Naive thymus-derived CD8-positive, alpha-beta T cell (primary cell): Measurements from ENCODE around the gene NCAPH2. TPM values are rescaled to one million over a fixed set of nuclear protein-coding genes. Genes with fewer than 3 reads are reported as not detected.

Source experiments
- ATAC-seq, 2 donors: fragments of 150-1000 bp; cut with Tn5 transposase in 1 of 2; sonication (Bioruptor Pico), chemical (Tn5 transposase) in 1 of 2; 1 replicate in 1 of 2; 2 replicates in 1 of 2; pipeline ENCODE4 v1.10.0; 2021; ENCODE audit warnings: mild to moderate bottlenecking in 2 of 2, moderate library complexity in 2 of 2
- POLR2A ChIA-PET: fragments of 350-600 bp; sonication (Branson Sonifier 250); formaldehyde crosslinking; loops from one replicate; lab custom pipeline; 2021; ENCODE audit warnings: antibody characterized with exemption; lab: Charles Lee
- DNase-seq, 10 donors: peaks; one replicate each; pipeline versions ENCODE4 v3.0.0 to v3.0.0-alpha.2; 2020 to 2022
- H3K27ac Mint-ChIP-seq, 10 donors: one replicate each; pipeline ENCODE4 v1.8.0; 2020 to 2022; ENCODE audit warnings: mild to moderate bottlenecking in 10 of 10, mixed read lengths in 10 of 10, moderate library complexity in 4 of 10, inconsistent platforms in 1 of 10
- H3K27me3 Mint-ChIP-seq, 5 donors: one replicate each; pipeline ENCODE4 v1.8.0; 2021 to 2022; ENCODE audit warnings: mixed read lengths in 5 of 5
- H3K36me3 Mint-ChIP-seq, 3 donors: one replicate each; pipeline ENCODE4 v1.8.0; 2020 to 2022; ENCODE audit warnings: mixed read lengths in 3 of 3, mild to moderate bottlenecking in 2 of 3, inconsistent platforms in 1 of 3
- H3K4me1 Mint-ChIP-seq, 4 donors: one replicate each; pipeline ENCODE4 v1.8.0; 2021 to 2022; ENCODE audit warnings: mixed read lengths in 4 of 4
- H3K4me3 Mint-ChIP-seq, 10 donors: one replicate each; pipeline ENCODE4 v1.8.0; 2020 to 2022; ENCODE audit warnings: mild to moderate bottlenecking in 10 of 10, mixed read lengths in 10 of 10, moderate library complexity in 6 of 10, inconsistent platforms in 1 of 10
- H3K9me3 Mint-ChIP-seq, 9 donors: one replicate each; pipeline ENCODE4 v1.8.0; 2020 to 2022; ENCODE audit warnings: mixed read lengths in 9 of 9, mild to moderate bottlenecking in 3 of 9, inconsistent platforms in 1 of 9, moderate library complexity in 1 of 9
- polyA plus RNA-seq, 3 donors: library from polyadenylated mRNA; unstranded; fragments of 300-500 nt; fragmentation: Illumina TruSeq; gene quantifications; one replicate each; pipeline ENCODE4 v1.2.3, GENCODE V29; 2021
- total RNA-seq, 8 experiments: library from RNA in 2 of 8; stranded (reverse) in 2 of 8; gene quantifications; one replicate each; pipeline ENCODE4 v1.2.3 and lab custom pipeline; 2021 to 2026

The NCAPH2 gene
- total RNA-seq (10 to 100 TPM; 77.9 to 81.9 TPM), polyA plus RNA-seq (10 to 100 TPM; 34.8 to 41.5 (median 40.1) TPM), total RNA-seq (lab: John Stamatoyannopoulos, UW) (89.0 to 129 (median 106) reads per million in 6 experiments)

DNA sequence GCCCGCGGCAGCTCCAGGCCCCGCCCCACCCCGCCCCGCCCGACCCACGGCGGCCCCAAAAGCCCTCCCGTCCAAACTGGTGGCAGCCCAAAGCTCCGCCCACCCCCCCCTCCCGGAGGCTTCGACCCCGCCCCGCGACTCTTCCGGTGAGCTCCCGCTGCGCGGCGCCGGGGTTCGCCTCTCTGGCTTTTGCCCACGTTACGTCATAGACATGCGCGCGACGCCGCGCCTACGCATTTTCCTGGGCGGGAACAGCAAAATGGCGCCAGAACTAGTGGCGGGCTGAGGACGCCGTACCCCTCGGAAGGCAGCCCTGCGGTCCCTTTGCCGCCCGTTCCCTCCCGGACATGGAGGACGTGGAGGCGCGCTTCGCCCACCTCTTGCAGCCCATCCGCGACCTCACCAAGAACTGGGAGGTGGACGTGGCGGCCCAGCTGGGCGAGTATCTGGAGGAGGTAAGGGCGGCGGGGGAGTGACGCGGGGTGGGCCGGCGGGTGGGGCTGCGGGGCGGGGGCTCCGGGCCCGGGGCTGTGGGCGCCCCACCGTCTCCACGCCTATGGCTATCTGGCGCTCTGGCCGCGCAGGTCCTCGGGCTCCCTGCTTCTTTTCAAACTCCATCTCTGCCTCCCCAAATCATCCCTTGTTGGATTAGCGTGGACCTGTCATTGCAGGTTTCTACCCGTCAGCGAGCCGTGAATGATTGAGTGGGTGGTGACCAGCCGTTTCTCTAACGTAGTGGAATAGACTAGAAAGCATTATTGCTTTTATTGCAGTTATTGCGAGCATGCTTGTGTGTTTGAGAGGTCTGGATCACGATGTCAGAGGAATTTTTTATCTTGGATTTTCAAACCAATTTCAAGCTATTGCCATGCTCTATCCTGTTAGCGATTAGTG, at the start of gene NCAPH2:
Gene NCAPH2, plus strand, starts transcription at position 234 of the 894 bp plus-strand sequence. Its CDS starts 114 bp downstream, at position 348.
- DNase-seq (peak in 8 of 10 donors; percentile 95 to 98 (median 97)), ATAC-seq (peak; percentile 73 to 77)
- POLR2A ChIA-PET: interaction anchor here (0.6 to 7.9 kb wide), 33 partner anchors 10 to 307 kb away, joined by 3 to 128 read pairs (median 4); partner anchors contain the start of genes ARSA, CHKB, DENND6B and SCO2
- Mint-ChIP-seq H3K4me1 (peaks cover 2 to 25% (median 16%) of the 10 kb centered on the region in 4 donors), H3K27me3 (no peaks in the 10 kb centered on the region), H3K4me3 (peak within 1 kb of the TSS; percentile 90 to 96 (median 94)), H3K27ac (peak within 1 kb of the TSS; percentile 85 to 100 (median 96)), H3K9me3 (no peaks in the 10 kb centered on the region), H3K36me3 (peaks cover 0 to 14% (median 0%) of the 10 kb centered on the region in 3 donors)

DNA sequence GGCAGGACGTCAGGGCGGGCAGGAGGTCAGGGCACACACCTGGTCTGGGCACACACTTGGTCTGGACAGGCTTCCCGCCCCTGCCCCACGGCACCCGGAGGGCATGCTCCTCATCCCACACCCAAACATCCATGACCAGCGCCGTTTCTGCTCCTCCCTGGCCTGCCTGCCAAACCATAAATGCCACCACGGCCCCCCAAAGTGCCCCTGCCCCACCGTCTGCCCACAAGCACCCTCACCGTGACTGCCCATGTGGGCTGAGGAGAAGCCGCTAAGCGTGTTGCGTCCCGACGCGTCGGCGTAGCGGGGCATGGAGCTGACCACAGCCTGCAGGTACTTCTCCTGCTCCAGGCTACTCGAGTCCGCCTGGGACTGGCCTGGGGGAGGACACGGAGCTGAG, 49.0 kb upstream of the NCAPH2 start:
- Mint-ChIP-seq H3K27ac (peak overlapping the region in 2 of 10 donors; percentile 5 to 75), H3K4me1 (peaks cover 0 to 10% (median 8%) of the 10 kb centered on the region in 4 donors), H3K9me3 (no peaks in the 10 kb centered on the region), H3K27me3 (no peaks in the 10 kb centered on the region), H3K36me3 (peaks cover 0 to 74% (median 13%) of the 10 kb centered on the region in 3 donors), H3K4me3 (no peak overlapping the region)
- POLR2A ChIA-PET: interaction anchor here (0.9 to 1.4 kb wide), 2 partner anchors 11 to 14 kb away, joined by 3 read pairs; no protein-coding TSS in a partner anchor
- DNase-seq (no peak), ATAC-seq (no peak)

DNA sequence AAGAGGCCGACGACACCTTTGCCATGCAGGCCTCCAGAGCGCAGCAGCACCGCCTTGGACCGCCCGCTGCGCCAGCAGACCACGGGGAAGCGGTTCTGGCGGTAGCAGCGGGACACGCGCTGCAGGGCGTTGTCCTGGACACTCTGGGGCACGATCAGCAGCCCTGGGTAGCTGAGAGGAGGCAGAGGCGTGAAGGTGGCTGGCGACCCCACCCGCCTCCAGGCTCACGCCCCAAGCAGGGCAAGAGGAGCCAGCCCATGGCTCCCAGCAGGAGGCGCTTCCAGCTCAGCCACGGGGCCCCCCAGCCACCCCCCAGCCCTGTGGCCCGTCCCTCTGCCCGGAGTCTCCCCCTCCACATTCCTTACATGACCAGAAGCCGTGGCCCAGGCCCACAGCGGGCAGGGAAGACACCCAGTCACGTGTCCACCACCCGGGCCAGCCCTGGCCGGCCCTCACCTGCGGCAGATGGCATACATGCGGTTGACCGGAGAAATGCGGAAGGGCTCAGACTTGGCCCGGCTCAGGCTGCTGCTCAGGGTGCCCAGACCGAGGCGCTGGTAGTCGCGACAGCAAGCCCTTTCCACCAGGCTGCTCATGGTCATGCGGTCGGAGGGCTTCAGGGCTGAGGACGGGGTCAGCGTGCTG, 48.4 kb upstream of the NCAPH2 start:
- Mint-ChIP-seq H3K9me3 (no peaks in the 10 kb centered on the region), H3K27me3 (no peaks in the 10 kb centered on the region), H3K27ac (peak overlapping the region in 1 of 10 donors; percentile 16), H3K4me1 (peaks cover 0 to 10% (median 8%) of the 10 kb centered on the region in 4 donors), H3K36me3 (peaks cover 0 to 74% (median 13%) of the 10 kb centered on the region in 3 donors), H3K4me3 (no peak overlapping the region)
- POLR2A ChIA-PET: interaction anchor here (0.9 to 1.1 kb wide), 2 partner anchors 11 to 14 kb away, joined by 3 to 5 read pairs; no protein-coding TSS in a partner anchor
- no peak for DNase-seq
- peak; percentile 27 to 32 for ATAC-seq

DNA sequence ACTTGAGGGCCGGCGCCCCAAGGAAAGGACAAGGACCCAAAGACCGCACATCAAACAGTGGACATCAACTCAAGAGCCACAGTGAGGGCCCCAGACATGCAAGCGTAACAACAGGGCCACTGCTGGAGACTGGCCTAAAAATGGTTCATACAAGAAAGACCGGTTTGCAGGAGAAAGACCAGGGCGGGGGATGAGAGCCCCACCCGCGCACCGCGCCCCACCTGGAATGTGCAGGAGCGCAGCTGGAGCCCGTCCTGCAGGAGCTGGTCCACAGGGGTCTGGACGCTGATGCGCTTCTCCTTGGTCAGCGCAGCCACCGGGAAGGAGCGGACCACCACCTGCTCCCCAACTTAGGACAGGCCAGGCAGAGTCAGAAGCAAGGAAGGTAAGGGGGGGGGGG, 47.1 kb upstream of the NCAPH2 start:
- ATAC-seq: no peak
- peaks cover 0 to 12% (median 8%) of the 10 kb centered on the region in 4 donors for H3K4me1 Mint-ChIP-seq
- H3K27ac Mint-ChIP-seq: peak overlapping the region in 4 of 10 donors; percentile 46 to 77 (median 66)
- H3K27me3 Mint-ChIP-seq: no peaks in the 10 kb centered on the region
- POLR2A ChIA-PET: interaction anchor here (1.0 to 1.2 kb wide), 4 partner anchors 8 to 19 kb away, joined by 3 to 5 read pairs (median 3); no protein-coding TSS in a partner anchor
- peaks cover 0 to 76% (median 10%) of the 10 kb centered on the region in 3 donors for H3K36me3 Mint-ChIP-seq
- no peak for DNase-seq
- H3K9me3 Mint-ChIP-seq: no peaks in the 10 kb centered on the region
- H3K4me3 Mint-ChIP-seq: no peak overlapping the region

DNA sequence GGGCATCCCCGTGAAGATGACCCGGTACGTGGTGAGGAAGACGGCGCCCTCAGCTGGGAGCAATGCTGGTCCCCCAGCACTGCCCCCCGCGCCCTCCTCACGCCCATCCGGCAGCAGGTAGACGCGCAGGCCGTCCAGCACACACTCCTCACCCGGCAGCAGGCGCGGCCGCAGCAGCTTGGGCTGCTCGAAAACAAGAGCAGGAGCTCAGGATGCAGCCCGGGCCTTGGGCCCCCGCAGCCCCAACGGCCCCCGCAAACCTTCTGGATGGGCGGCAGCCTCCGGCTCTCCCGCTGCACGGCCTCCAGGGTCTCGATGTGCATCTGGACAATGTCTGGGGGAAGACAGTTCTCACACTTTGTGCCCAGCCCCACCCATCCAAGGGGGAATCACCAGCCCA, 46.5 kb upstream of the NCAPH2 start:
- POLR2A ChIA-PET: interaction anchor here (0.7 to 1.2 kb wide), 4 partner anchors 8 to 19 kb away, joined by 3 to 4 read pairs (median 3); no protein-coding TSS in a partner anchor
- no peaks in the 10 kb centered on the region for H3K9me3 Mint-ChIP-seq
- no peaks in the 10 kb centered on the region for H3K27me3 Mint-ChIP-seq
- ATAC-seq: no peak
- H3K36me3 Mint-ChIP-seq: peaks cover 0 to 80% (median 10%) of the 10 kb centered on the region in 3 donors
- no peak overlapping the region for H3K4me3 Mint-ChIP-seq
- H3K27ac Mint-ChIP-seq: peak overlapping the region in 2 of 10 donors; percentile 39 to 40
- H3K4me1 Mint-ChIP-seq: peaks cover 3 to 18% (median 13%) of the 10 kb centered on the region in 4 donors
- no peak for DNase-seq

DNA sequence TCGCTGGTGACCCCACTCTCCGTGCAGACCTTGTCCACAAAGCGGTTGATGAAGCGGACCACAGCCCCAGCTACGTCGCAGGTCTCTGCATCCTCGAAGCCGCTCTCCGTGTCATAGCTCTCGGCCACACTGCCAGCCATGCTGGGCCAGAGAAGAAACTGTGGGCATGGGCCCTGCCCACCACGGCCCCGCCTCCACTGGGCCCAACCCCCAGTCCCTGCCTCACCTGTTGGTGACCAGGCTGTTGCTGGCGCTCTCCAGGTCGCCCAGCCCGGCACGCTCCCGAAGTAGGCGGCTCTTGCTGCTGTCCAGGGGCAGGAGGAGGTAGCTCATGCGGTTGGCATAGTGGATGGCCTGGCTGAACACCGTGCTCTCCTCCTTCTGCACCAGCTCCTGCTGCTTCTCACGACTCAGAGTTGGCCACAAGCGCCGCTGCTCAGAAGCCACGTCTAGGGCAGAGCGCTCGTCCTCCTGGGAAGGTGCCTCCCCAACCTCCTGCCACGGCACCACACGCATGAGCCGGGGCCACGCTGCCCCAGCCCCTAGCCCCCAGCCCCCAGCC, 46.0 kb upstream of the NCAPH2 start:
- Mint-ChIP-seq H3K27ac (peak overlapping the region in 3 of 10 donors; percentile 27 to 49 (median 40)), H3K4me1 (peaks cover 8 to 20% (median 14%) of the 10 kb centered on the region in 4 donors), H3K9me3 (no peaks in the 10 kb centered on the region), H3K4me3 (no peak overlapping the region), H3K27me3 (no peaks in the 10 kb centered on the region), H3K36me3 (peaks cover 0 to 80% (median 10%) of the 10 kb centered on the region in 3 donors)
- ATAC-seq: no peak
- POLR2A ChIA-PET: interaction anchor here (0.7 to 1.2 kb wide), 3 partner anchors 8 to 18 kb away, joined by 3 to 4 read pairs (median 3); no protein-coding TSS in a partner anchor
- no peak for DNase-seq

DNA sequence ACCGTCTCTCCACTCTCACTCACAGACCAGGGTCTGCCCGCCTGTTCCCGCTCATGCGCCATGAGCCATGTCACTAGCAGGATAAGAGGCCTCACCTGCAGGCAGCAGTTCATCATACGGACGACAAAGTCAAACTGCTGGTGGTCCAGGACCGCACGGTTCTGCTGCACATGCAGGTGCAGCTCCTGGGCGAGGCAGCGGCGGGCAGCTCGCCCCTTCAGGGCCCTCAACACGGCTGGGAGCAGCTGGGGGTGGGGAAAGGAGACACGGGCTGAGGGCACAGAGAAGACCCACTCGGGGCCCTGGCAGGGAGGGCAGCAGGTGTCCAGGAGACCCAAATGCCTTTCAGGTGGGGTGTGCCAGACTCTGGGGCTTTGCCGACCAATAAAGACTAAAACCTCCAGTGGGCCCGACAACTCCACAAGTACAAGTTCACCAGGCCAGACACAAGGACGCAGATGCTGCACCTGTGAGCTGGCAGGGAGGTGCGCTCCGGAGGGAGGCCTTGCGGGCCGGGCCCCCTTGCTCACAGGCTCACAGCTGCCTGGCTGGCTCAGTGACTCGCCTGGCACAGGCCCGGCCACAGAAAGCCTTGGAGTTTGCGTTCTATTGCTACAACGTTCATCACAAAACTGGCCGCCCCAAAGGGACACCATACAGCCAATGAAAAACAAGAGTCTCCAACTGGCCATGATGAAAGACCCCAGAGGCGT, 44.7 kb upstream of the NCAPH2 start:
- Mint-ChIP-seq H3K27ac (peak overlapping the region in 6 of 10 donors; percentile 39 to 87 (median 56)), H3K36me3 (peaks cover 0 to 70% (median 10%) of the 10 kb centered on the region in 3 donors), H3K9me3 (no peaks in the 10 kb centered on the region), H3K27me3 (no peaks in the 10 kb centered on the region), H3K4me1 (peaks cover 14 to 33% (median 21%) of the 10 kb centered on the region in 4 donors), H3K4me3 (no peak overlapping the region)
- DNase-seq: no peak
- POLR2A ChIA-PET: interaction anchor here (1.7 to 4.4 kb wide), 2 partner anchors 8 to 10 kb away, joined by 4 to 21 read pairs; no protein-coding TSS in a partner anchor
- no peak for ATAC-seq

DNA sequence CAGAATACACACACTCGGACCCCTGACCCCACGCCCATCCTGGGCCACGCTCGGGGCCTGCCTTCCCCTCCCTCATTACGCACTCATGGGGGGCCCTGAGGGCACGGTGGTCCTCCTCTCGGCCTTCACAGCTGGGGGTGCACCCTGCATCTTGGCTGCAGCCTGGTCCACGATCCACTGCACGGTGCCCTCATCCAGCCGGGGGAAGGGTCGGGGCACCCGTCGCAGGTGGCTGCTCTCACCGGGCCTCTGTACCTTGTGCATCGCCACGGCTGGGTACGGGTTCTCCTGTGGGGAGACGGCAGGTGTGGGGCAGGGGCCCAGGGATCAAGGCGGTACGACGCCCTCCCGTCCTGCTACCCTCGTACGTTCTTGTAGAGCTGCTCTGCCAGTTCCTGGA, 43.6 kb upstream of the NCAPH2 start:
- H3K4me3 Mint-ChIP-seq: no peak overlapping the region
- no peaks in the 10 kb centered on the region for H3K9me3 Mint-ChIP-seq
- H3K27me3 Mint-ChIP-seq: no peaks in the 10 kb centered on the region
- peaks cover 20 to 38% (median 31%) of the 10 kb centered on the region in 4 donors for H3K4me1 Mint-ChIP-seq
- peaks cover 0 to 64% (median 8%) of the 10 kb centered on the region in 3 donors for H3K36me3 Mint-ChIP-seq
- H3K27ac Mint-ChIP-seq: peak overlapping the region in 1 of 10 donors; percentile 62
- POLR2A ChIA-PET: interaction anchor here (0.6 to 6.2 kb wide), 6 partner anchors 9 to 30 kb away, joined by 3 to 92 read pairs (median 5); partner anchors contain the start of gene ADM2
- DNase-seq (no peak), ATAC-seq (no peak)

DNA sequence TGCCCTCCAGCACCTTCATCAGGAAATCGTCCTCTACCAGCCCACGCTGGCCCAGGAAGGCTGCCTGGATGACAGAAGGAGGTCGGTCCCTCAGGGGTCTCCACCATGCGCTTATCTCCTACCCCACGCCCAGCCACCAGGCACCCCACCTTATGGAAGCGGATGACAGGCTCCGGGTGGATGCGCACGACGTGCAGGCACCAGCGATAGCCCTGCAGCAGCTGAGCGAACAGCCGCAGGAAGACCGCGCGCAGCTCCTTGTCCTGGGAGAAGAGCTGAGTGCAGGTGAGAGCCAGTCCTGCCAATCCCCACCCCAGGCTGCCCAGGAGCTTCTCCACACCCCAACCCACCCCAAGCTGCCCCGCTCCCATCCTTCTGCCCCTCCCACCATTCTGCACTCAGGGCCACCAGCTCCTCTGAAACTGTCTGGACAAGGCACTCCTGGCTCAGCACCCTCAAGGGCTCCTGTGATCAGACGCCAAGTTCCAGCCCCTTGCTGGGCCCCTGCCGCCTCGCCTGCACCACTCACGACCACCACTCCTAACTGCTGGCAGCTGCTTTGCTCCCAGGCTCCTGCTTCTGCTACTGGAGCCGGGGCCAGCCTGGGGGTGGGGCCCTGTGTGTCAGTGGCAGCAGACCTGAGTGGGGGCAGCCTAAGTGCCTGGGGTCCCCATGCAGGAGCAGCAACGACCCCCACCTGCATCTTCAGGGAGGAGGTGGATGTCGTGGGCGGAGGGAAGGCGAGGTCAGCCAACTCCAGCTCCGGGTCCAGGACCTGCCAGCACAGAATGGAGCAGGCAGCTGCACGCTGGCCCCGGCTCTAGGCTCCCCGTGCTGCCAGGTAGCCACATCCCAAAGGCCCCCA, 42.7 kb upstream of the NCAPH2 start:
- DNase-seq (no peak), ATAC-seq (no peak)
- Mint-ChIP-seq H3K4me3 (peak overlapping the region in 1 of 10 donors; percentile 15), H3K9me3 (no peaks in the 10 kb centered on the region), H3K4me1 (peaks cover 20 to 46% (median 37%) of the 10 kb centered on the region in 4 donors), H3K27ac (peak overlapping the region in 4 of 10 donors; percentile 57 to 95 (median 76)), H3K36me3 (peaks cover 0 to 58% (median 8%) of the 10 kb centered on the region in 3 donors), H3K27me3 (no peaks in the 10 kb centered on the region)
- POLR2A ChIA-PET: interaction anchor here (0.6 to 6.2 kb wide), 8 partner anchors 10 to 408 kb away, joined by 3 to 92 read pairs (median 6); partner anchors contain the start of genes ADM2 and SCO2

DNA sequence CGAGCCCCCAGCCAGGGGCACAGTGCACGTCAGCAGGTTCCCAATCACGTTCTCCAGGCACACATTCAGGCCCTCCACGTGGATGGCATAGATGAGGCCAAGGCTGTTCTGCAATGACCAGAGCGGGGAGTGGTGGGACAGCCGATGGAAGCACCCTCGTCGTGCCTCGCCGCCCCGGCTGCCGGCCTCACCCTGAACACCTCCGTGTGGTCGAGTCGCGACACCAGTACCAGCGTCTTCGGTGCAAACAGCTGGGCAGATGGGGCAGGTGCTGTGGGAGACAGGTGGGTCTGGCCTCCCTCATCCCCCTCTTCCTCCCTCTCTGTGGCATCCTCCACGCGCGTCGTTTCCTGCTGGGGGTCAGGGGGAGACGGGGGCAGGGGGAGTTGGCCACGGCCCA, 40.7 kb upstream of the NCAPH2 start:
- peaks cover 0 to 44% (median 8%) of the 10 kb centered on the region in 3 donors for H3K36me3 Mint-ChIP-seq
- H3K27me3 Mint-ChIP-seq: no peaks in the 10 kb centered on the region
- ATAC-seq: no peak
- no peak for DNase-seq
- H3K4me3 Mint-ChIP-seq: peak overlapping the region in 9 of 10 donors; percentile 24 to 93 (median 60)
- peak overlapping the region; percentile 86 to 96 (median 90) for H3K27ac Mint-ChIP-seq
- no peaks in the 10 kb centered on the region for H3K9me3 Mint-ChIP-seq
- peaks cover 28 to 65% (median 56%) of the 10 kb centered on the region in 4 donors for H3K4me1 Mint-ChIP-seq
- POLR2A ChIA-PET: interaction anchor here (0.5 to 6.2 kb wide), 14 partner anchors 10 to 154 kb away, joined by 3 to 92 read pairs (median 7); partner anchors contain the start of genes ADM2, LMF2, NCAPH2 and SCO2
